OCI-LY1 (cell line): ENCODE data around the gene OPHN1.

Source experiments
- EZH2 ChIP-seq: fragments of 200-600 bp; sonication (generic), shearing (Covaris generic); IDR thresholded peaks from 2 replicates; pipeline ENCODE4 v1.8.0; 2017; ENCODE audit warnings: borderline replicate concordance, mixed run types, mild to moderate bottlenecking, antibody characterized with exemption, low read length, moderate library complexity, mixed read lengths
- TF ChIP-seq, protein P1 (sequence below): fragments of 200-600 bp; sonication (generic), shearing (Covaris generic); IDR thresholded peaks from 2 replicates; pipeline ENCODE4 v1.5.1; 2017; ENCODE audit warnings: mild to moderate bottlenecking, antibody characterized with exemption, low read length, moderate library complexity, mixed read lengths

DNA sequence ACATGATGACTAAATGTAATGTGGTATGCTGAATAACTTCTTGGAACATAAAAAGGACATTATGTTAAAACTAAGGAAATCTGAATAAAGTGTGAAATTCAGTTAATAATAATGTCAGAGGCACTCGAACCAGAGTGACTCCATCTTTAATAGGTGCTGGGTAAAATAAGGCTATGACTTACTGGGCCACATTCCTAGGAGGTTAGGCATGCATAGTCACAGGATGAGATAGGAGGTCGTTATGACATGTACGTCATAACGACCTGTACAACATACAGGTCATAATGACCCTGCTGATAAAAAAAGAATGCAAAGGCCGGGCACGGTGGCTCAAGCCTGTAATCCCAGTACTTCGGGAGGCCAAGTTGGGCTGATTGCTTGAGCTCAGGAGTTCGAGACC is 28.9 kb upstream of the OPHN1 start:
- TF ChIP-seq, protein P1, sequence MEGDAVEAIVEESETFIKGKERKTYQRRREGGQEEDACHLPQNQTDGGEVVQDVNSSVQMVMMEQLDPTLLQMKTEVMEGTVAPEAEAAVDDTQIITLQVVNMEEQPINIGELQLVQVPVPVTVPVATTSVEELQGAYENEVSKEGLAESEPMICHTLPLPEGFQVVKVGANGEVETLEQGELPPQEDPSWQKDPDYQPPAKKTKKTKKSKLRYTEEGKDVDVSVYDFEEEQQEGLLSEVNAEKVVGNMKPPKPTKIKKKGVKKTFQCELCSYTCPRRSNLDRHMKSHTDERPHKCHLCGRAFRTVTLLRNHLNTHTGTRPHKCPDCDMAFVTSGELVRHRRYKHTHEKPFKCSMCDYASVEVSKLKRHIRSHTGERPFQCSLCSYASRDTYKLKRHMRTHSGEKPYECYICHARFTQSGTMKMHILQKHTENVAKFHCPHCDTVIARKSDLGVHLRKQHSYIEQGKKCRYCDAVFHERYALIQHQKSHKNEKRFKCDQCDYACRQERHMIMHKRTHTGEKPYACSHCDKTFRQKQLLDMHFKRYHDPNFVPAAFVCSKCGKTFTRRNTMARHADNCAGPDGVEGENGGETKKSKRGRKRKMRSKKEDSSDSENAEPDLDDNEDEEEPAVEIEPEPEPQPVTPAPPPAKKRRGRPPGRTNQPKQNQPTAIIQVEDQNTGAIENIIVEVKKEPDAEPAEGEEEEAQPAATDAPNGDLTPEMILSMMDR, result no peak
- TF ChIP-seq EZH2, result no peak
